Measurements from ENCODE around the gene PDZRN3. TPM values are rescaled to one million over a fixed set of nuclear protein-coding genes. Genes with fewer than 3 reads are reported as not detected.
A peak's percentile ranks its signal among the peaks of the same experiment; 100 is the strongest.

Gene PDZRN3
- total RNA-seq, 1 experiment from 2014 or later = 12.5 TPM

DNA sequence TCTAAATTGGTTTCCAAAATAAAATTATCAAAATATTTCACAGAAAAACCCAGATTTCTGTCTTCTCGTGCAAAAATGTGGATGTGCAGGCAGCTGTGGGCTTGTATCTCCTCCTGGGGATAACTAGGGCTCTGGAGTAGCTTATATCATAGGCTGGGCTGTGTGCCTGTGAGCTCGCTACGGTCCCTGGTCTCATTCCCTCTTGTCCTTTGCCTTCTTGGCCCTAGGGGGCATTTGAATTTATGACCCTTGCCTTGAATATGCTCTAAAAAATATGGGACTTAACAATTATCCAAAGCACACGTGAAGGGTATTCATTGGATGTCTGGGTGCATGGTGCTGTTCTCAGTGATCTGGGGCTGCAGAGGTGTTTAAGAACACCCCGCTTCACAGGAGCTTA lies 132.6 kb downstream of the PDZRN3 start:
- H3K4me1 Mint-ChIP-seq (ENCODE audit: low read depth, unreplicated experiment) = no peaks in the 10 kb centered on the region
- BruUV-seq (replicated peaks) = no TSS peak

DNA sequence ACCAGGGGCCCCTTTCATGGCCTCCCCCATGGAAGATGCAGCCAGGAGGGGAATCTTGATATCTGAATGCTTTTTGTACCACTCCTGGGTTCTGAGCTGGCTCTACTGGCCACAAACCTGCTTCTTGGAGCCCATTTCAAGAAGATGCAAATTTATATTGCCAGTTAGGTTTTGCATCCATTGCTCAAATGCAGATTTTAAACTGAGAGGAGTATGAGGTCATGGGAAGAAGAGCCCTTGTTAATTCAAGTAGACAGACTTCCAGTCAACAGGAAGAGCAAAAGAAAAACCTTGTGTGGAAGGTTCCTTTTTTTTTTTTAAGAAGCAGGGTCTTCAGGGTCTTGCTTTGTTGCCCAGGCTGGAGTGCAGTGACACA lies 133.5 kb downstream of the PDZRN3 start:
- no peak for DNase-seq
- Histone ChIP-seq H3K4me3 (ENCODE audit: low read depth, low read length) (no peak overlapping the region), H3K27me3 (replicated peaks; ENCODE audit: control insufficient read depth, insufficient read depth, low read length) (no peaks in the 10 kb centered on the region), H3K9me3 (no peaks in the 10 kb centered on the region), H3K36me3 (ENCODE audit: control insufficient read depth, insufficient read depth, low read length) (no peaks in the 10 kb centered on the region; the same call in 1 of the 2 replicates), H3K4me1 (no peaks in the 10 kb centered on the region)
- ChIA-PET CTCF (no interaction called here), POLR2A (no interaction called here)
- Mint-ChIP-seq H3K9me3 (ENCODE audit: unreplicated experiment) (no peaks in the 10 kb centered on the region), H3K27me3 (ENCODE audit: insufficient read depth, unreplicated experiment) (no peaks in the 10 kb centered on the region), H3K4me1 (ENCODE audit: low read depth, unreplicated experiment) (no peaks in the 10 kb centered on the region), H3K36me3 (ENCODE audit: insufficient read depth, unreplicated experiment) (no peaks in the 10 kb centered on the region), H3K27ac (ENCODE audit: unreplicated experiment) (no peak overlapping the region), H3K4me3 (ENCODE audit: unreplicated experiment) (no peak overlapping the region)
- no TSS peak for BruUV-seq (replicated peaks)
- TF ChIP-seq, protein P1, sequence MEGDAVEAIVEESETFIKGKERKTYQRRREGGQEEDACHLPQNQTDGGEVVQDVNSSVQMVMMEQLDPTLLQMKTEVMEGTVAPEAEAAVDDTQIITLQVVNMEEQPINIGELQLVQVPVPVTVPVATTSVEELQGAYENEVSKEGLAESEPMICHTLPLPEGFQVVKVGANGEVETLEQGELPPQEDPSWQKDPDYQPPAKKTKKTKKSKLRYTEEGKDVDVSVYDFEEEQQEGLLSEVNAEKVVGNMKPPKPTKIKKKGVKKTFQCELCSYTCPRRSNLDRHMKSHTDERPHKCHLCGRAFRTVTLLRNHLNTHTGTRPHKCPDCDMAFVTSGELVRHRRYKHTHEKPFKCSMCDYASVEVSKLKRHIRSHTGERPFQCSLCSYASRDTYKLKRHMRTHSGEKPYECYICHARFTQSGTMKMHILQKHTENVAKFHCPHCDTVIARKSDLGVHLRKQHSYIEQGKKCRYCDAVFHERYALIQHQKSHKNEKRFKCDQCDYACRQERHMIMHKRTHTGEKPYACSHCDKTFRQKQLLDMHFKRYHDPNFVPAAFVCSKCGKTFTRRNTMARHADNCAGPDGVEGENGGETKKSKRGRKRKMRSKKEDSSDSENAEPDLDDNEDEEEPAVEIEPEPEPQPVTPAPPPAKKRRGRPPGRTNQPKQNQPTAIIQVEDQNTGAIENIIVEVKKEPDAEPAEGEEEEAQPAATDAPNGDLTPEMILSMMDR (IDR thresholded peaks at IDR 0.05; ENCODE audit: insufficient read depth in 1 of 2, low read depth in 1 of 2, low read length in 1 of 2, severe bottlenecking in 1 of 2, unreplicated experiment in 1 of 2) = no peak
- intact Hi-C loops (cut with micrococcal nuclease; ENCODE audit: unreplicated experiment) = no loop called here

More for the DNA sequence above, 132.6 kb downstream of the PDZRN3 start:
- intact Hi-C loops (cut with micrococcal nuclease; ENCODE audit: unreplicated experiment) = no loop called here
- Mint-ChIP-seq H3K4me3 (ENCODE audit: unreplicated experiment) (no peak overlapping the region), H3K27ac (ENCODE audit: unreplicated experiment) (no peak overlapping the region), H3K9me3 (ENCODE audit: unreplicated experiment) (no peaks in the 10 kb centered on the region), H3K36me3 (ENCODE audit: insufficient read depth, unreplicated experiment) (no peaks in the 10 kb centered on the region), H3K27me3 (ENCODE audit: insufficient read depth, unreplicated experiment) (no peaks in the 10 kb centered on the region)
- H3K36me3 ChIP-seq (ENCODE audit: control insufficient read depth, insufficient read depth, low read length) = no peaks in the 10 kb centered on the region; the same call in 1 of the 2 replicates
- no peaks in the 10 kb centered on the region for H3K27me3 ChIP-seq (replicated peaks; ENCODE audit: control insufficient read depth, insufficient read depth, low read length)
- H3K4me1 ChIP-seq = no peaks in the 10 kb centered on the region
- TF ChIP-seq, protein P1 (IDR thresholded peaks at IDR 0.05; ENCODE audit: insufficient read depth in 1 of 2, low read depth in 1 of 2, low read length in 1 of 2, severe bottlenecking in 1 of 2, unreplicated experiment in 1 of 2) = no peak
- H3K9me3 ChIP-seq = no peaks in the 10 kb centered on the region
- POLR2A ChIA-PET = no interaction called here
- CTCF ChIA-PET = no interaction called here
- no peak for DNase-seq
- H3K4me3 ChIP-seq (ENCODE audit: low read depth, low read length) = no peak overlapping the region

DNA sequence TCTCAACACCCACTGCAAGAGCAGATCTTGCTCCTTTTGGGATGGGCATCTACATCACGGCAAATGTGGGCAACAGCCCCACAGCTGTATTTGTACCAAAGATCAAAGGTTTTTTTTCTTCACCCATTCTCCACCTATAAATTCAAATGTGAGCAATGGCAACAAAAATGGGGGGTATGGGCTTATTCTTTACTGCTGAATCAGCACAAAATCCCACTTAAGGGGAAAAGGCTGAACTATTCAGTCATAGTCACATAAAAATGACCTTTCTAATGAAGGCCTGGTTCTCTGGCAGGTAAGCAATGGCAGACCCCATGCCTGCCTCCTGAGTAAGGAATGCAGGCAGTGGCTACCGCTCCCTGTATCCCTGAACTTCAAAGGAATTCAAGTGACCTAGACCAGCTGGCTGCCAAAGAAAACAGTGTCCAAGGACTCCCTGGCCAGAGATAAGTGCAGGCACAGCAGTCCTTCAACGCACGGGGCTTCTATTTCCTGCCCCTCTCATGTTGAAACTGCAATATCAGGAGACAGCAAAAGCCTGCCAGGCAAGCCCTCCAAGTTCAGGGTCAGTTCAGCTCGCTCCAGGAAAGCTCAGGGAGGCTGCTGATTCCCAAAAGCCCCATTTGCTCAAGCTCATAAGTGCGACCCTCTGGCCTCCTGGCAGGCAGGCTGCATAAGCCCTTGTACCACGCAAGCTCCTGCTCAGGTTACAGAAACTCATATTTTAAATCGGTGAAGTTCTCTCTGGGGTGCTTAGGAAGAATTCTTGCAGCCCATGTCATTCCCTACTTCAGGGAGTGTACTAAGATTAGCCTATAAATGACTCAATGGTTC lies 134.1 kb downstream of the PDZRN3 start:
- H3K27me3 Mint-ChIP-seq (ENCODE audit: insufficient read depth, unreplicated experiment) = no peaks in the 10 kb centered on the region

More for the DNA sequence above, 134.1 kb downstream of the PDZRN3 start:
- intact Hi-C loops (cut with micrococcal nuclease; ENCODE audit: unreplicated experiment) = no loop called here
- no peak overlapping the region for H3K4me3 ChIP-seq (ENCODE audit: low read depth, low read length)
- no peaks in the 10 kb centered on the region for H3K27me3 ChIP-seq (replicated peaks; ENCODE audit: control insufficient read depth, insufficient read depth, low read length)
- BruUV-seq (replicated peaks) = no TSS peak
- no peaks in the 10 kb centered on the region for H3K9me3 Mint-ChIP-seq (ENCODE audit: unreplicated experiment)
- peak in 1 of 2 experiments; percentile 38 for DNase-seq
- TF ChIP-seq, protein P1 (IDR thresholded peaks at IDR 0.05; ENCODE audit: insufficient read depth in 1 of 2, low read depth in 1 of 2, low read length in 1 of 2, severe bottlenecking in 1 of 2, unreplicated experiment in 1 of 2) = no peak
- H3K27ac Mint-ChIP-seq (ENCODE audit: unreplicated experiment) = no peak overlapping the region
- POLR2A ChIA-PET = no interaction called here
- no peaks in the 10 kb centered on the region for H3K36me3 Mint-ChIP-seq (ENCODE audit: insufficient read depth, unreplicated experiment)
- H3K4me3 Mint-ChIP-seq (ENCODE audit: unreplicated experiment) = no peak overlapping the region
- H3K9me3 ChIP-seq = no peaks in the 10 kb centered on the region
- H3K4me1 ChIP-seq = no peaks in the 10 kb centered on the region
- CTCF ChIA-PET = no interaction called here
- no peaks in the 10 kb centered on the region for H3K4me1 Mint-ChIP-seq (ENCODE audit: low read depth, unreplicated experiment)
- no peaks in the 10 kb centered on the region; the same call in 1 of the 2 replicates for H3K36me3 ChIP-seq (ENCODE audit: control insufficient read depth, insufficient read depth, low read length)
